ENCODE results near the gene PHETA1.
A peak's percentile ranks its signal among the peaks of the same experiment; 100 is the strongest.
"Not testable (repeated sequence)": the region's sequence is repeated elsewhere in the genome, so short reads cannot be mapped to it uniquely, and the experiment has no call there.

Gene PHETA1

DNA sequence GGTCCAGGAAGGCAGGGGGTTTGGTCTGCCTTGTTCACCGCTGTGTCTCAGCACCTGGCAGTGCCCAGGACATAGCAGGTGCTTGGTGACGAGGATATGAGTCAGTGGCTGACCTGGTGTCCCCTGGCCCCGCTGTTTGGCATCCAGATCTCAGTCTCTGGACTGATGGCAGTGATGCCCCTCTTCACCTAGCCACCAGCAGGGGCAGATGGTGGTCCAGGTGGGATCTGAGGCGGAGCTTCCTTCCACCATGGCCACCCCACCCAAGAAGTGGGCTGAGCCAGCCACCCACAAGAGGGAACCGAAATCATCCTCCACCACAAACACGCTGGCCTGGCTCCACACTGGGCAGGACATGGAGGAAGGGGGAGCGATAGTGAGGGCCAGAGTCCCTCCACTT is 20.7 kb upstream of the PHETA1 start:
- DNase-seq (ENCODE audit: insufficient read length) (no peak), FAIRE-seq (no peak)
- TF ChIP-seq TAF1 (IDR thresholded peaks at IDR 0.05; ENCODE audit: borderline replicate concordance, low read depth, low read length), result no peak
- TF ChIP-seq POLR2A (IDR thresholded peaks at IDR 0.05; ENCODE audit: low read depth, low read length), result no peak
- TF ChIP-seq POLR2AphosphoS5 (IDR thresholded peaks at IDR 0.05; ENCODE audit: low read depth, low read length), result no peak

DNA sequence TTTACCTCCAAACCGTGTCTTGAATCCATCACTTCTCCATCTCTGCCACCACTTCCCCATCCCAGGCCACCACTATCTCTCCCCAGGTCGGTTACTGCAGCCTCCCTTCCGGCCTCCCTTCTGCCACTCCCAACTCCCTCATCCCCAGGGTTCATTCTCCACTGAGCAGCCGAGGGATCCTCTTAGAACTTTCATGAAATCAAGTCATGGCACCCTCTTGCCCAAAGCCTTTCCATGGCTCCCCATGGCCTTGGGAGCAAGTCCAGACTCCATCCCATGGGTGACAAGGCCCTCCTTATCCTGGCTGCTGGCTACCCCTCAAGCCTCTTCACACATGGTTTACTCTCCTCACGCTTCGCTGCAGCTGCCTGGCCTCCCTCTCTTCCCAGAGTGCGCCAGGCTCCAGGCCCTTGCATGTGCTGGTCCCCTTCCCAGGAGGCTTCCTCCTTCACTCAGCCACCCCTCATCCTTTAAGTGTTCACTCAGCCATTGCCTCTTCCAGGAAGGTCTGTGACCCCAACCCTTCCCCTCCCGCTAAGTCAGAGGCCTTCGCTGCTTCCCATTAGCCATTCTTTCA is 18.9 kb upstream of the PHETA1 start:
- FAIRE-seq, result no peak
- no peak for DNase-seq (ENCODE audit: insufficient read length)
- TF ChIP-seq POLR2AphosphoS5 (IDR thresholded peaks at IDR 0.05; ENCODE audit: low read depth, low read length) (no peak), POLR2A (IDR thresholded peaks at IDR 0.05; ENCODE audit: low read depth, low read length) (no peak), TAF1 (IDR thresholded peaks at IDR 0.05; ENCODE audit: borderline replicate concordance, low read depth, low read length) (no peak)

DNA sequence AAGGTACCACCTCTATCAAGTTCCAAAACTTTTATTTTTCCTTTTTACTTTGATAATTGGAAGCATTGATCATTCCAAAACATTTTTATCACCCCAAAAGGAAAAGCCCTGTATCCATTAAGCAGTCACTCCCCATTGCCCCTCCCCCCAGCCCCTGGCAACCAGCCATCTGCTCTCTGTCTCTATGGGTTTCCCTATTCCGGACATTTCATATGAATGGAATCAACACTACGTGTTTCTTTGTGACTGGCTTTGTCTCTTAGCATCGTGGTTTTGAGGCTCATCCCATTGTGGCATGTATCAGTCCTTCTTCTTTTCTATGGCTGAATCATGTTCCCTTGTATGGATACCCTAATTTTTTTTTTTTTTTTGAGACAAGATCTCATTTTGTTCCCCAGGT is 18.0 kb upstream of the PHETA1 start:
- FAIRE-seq (peak; percentile 51), DNase-seq (ENCODE audit: insufficient read length) (no peak)
- no peak for TF ChIP-seq POLR2AphosphoS5 (IDR thresholded peaks at IDR 0.05; ENCODE audit: low read depth, low read length)
- no peak for TF ChIP-seq POLR2A (IDR thresholded peaks at IDR 0.05; ENCODE audit: low read depth, low read length)

DNA sequence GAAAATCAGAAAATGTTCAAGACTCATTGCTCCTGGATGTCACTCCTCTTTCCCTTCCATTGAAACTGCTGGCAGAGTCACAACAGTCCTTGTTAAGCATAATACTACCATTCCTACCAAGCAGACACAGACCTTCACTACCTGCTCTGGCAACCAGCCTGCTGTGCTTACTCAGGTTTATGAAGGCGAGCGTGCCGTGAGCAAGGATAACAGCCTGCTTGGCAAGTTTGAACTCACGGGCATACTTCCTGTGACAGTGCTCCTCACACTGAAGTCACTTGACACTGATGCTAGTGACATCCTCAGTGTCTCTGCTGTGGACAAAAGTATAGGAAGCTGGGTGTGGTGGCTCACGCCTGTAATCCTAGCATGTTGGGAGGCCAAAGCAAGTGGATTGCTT is 15.7 kb upstream of the PHETA1 start:
- no peak for TF ChIP-seq POLR2A (IDR thresholded peaks at IDR 0.05; ENCODE audit: low read depth, low read length)
- TF ChIP-seq POLR2AphosphoS5 (IDR thresholded peaks at IDR 0.05; ENCODE audit: low read depth, low read length), result no peak
- no peak for FAIRE-seq

DNA sequence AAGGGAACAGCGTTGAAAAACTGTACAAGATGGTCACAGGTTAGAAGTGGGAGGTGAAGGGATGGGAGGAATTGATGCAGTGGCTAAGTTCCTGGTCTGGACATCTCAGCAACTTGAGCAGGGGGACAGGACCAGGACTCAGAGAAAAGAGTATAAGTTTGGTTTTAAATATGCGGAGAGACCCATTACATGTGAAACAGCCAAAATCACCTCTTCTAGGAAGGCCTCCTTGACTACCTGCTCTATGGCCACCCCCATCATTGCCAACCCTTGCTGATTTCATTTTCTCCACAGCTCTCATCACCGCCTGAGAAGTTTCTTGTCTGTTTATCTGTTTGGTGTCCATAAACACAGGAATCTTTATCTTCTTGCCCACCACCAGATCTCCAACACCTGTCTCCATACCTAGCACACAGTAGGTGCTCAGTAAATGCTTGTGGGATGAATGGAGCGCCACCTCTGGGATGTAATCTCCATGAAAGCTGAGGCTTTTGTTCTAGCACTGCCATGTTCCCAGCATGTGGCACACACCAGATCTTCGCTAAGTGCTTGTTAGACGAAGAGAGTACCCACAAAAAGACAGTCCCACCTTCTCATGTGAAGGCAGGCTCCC is 11.2 kb upstream of the PHETA1 start:
- DNase-seq (ENCODE audit: insufficient read length) (no peak), FAIRE-seq (no peak)
- TF ChIP-seq POLR2A (IDR thresholded peaks at IDR 0.05; ENCODE audit: low read depth, low read length), result no peak
- no peak for TF ChIP-seq POLR2AphosphoS5 (IDR thresholded peaks at IDR 0.05; ENCODE audit: low read depth, low read length)
- TF ChIP-seq TAF1 (IDR thresholded peaks at IDR 0.05; ENCODE audit: borderline replicate concordance, low read depth, low read length), result no peak

More for the DNA sequence above, 15.7 kb upstream of the PHETA1 start:
- no peak for DNase-seq (ENCODE audit: insufficient read length)

DNA sequence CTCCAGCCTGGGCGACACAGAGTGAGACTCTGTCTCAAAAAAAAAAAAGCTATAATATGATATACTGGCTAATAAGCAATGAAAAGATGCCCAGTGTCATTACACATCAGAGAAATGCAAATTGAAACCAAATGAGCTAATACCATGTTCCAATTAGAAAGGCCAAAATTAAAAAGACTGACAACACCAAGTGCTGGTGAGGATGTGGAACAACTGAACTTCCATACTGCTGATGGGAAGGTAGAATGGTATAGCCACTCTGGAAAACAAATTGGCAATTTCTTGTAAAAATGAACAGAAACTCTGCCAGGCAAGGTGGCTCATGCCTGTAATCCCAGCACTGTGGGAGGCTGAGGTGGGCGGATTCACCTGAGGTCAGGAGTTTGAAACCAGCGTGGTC is 8.5 kb upstream of the PHETA1 start:
- DNase-seq (ENCODE audit: insufficient read length) (no peak), FAIRE-seq (no peak)
- TF ChIP-seq POLR2AphosphoS5 (IDR thresholded peaks at IDR 0.05; ENCODE audit: low read depth, low read length) (no peak), TAF1 (IDR thresholded peaks at IDR 0.05; ENCODE audit: borderline replicate concordance, low read depth, low read length) (no peak), POLR2A (IDR thresholded peaks at IDR 0.05; ENCODE audit: low read depth, low read length) (no peak)

DNA sequence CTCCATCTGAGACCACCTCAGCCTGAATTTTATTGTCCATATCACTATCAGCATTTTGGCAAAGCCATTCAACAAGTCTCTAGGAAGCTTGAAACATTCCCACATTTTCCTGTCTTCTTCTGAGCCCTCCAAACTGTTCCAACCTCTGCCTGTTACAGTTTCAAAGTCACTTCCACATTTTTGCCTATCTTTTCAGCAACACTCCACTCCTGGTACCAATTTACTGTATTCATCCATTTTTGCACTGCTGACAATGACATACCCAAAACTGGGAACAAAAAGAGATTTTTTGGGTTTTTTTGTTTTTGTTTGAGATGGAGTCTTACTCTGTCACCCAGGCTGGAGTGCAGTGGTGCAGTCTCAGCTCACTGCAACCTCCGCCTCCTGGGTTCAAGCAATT is 4.3 kb upstream of the PHETA1 start:
- DNase-seq (ENCODE audit: insufficient read length); FAIRE-seq: not testable (repeated sequence)

DNA sequence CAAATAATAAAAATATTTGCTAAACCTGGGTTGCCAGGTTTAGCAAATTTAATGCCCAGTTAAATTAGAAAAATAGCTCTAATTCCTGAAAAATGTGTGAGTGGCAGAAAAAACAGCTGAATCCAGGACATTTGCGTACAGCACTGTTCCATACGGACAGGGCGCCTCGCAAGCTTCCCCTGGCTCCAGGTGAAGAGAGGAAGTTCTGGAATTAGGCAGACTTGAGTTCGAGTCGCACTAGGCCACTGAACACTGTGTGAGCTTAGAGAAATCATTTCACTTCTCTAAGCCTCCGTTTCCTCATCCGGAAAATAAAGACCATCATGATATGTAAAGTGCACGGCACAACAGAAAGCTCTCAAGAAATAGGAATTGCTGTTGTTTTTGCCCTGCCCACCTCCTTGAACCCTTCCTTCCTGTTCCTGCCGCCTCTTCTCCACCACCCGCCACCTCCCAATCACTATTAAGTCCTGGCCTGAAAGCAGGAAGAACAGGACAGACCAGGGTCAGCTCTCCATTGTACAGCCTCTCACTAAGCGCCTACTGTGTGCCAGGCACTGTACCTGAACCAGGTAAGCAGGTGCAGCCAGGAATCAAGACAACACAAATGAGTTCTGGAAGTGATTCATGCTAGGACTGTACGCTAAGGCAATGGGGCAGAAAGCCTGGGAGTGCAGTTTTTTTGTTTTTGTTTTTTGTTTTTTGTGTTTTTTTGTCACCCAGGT is 763 bp upstream of the PHETA1 start:
- TF ChIP-seq POLR2A (IDR thresholded peaks at IDR 0.05; ENCODE audit: low read depth, low read length) (no peak), POLR2AphosphoS5 (IDR thresholded peaks at IDR 0.05; ENCODE audit: low read depth, low read length) (no peak), TAF1 (IDR thresholded peaks at IDR 0.05; ENCODE audit: borderline replicate concordance, low read depth, low read length) (no peak)
- DNase-seq (ENCODE audit: insufficient read length), result no peak
- no peak for FAIRE-seq

DNA sequence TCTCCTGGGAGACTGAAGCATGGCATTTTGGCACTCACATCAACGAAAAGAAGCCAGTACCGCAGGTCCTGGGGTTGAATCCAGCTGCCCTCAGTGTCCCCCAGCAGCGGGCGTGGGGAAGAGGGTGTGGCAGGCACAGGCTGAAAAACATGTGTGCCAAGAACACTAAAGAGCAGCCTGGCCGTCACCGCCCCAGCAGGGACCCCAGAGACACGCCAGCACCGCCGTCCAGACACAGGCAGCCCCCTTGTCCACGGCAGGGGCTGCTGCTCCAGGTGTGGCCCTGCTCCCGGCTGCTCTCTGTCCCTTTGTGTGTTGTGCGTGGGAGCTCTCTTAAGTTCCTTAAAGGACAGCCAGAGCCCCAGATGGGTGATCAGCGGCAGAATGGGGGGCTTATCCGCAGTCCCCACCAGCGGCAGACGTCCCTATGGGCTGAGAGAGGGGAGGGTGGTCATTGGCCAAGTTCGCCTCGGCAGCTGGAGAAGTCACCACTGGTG is 556 bp downstream of the PHETA1 start:
- no peak for FAIRE-seq
- TF ChIP-seq TAF1 (IDR thresholded peaks at IDR 0.05; ENCODE audit: borderline replicate concordance, low read depth, low read length) (no peak), POLR2AphosphoS5 (IDR thresholded peaks at IDR 0.05; ENCODE audit: low read depth, low read length) (no peak), POLR2A (IDR thresholded peaks at IDR 0.05; ENCODE audit: low read depth, low read length) (no peak)
- DNase-seq (ENCODE audit: insufficient read length), result no peak

DNA sequence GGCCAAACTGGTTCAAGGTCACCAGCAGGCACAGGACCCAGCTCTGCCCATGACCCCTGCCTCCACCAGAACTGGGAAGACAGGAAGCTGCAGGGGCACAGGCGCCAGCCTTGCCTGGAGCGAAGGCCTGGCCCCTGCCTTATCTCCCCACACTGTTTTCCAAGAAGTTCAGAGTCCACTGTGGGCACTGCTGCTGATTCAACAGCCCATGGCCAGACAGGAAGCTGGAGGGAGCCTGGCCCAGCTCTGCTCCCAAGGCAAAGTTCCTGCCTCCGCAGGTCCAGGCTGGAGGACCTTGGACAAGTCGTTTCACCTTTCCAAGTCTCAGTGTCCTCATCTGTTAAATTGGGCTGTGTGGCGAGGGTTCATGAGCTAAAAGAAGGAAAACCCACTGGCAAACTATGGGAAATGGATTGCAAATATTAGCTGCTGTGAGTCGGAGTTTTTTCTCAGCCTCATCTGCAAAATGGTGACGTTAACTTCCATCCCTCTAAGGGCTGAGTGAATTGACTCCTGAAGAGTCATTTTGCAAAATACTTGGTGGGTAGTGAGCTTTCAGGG is 1.2 kb downstream of the PHETA1 start:
- FAIRE-seq, result no peak
- TF ChIP-seq POLR2AphosphoS5 (IDR thresholded peaks at IDR 0.05; ENCODE audit: low read depth, low read length), result no peak
- TF ChIP-seq POLR2A (IDR thresholded peaks at IDR 0.05; ENCODE audit: low read depth, low read length), result no peak
- TF ChIP-seq TAF1 (IDR thresholded peaks at IDR 0.05; ENCODE audit: borderline replicate concordance, low read depth, low read length), result no peak
- no peak for DNase-seq (ENCODE audit: insufficient read length)

DNA sequence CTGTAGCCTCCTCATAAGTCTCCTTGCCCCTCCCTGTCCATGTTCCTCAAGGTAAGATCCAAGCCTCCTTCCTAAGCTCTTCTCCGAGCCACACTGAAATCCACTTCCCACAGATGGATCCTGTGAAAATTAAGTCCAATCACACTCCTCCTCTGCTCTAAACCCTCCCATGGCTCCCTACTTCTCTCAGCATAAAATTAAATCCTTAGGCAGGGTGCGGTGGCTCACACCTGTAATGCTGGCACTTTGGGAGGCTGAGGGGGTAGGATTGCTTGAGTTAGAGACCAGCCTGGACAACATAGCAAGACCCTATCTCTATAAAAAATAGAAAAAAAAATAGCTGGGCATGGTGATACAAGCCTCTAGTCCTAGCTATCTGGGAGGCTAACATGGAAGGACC is 2.3 kb downstream of the PHETA1 start:
- no peak for FAIRE-seq
- no peak for TF ChIP-seq POLR2A (IDR thresholded peaks at IDR 0.05; ENCODE audit: low read depth, low read length)
- no peak for TF ChIP-seq POLR2AphosphoS5 (IDR thresholded peaks at IDR 0.05; ENCODE audit: low read depth, low read length)
- no peak for TF ChIP-seq TAF1 (IDR thresholded peaks at IDR 0.05; ENCODE audit: borderline replicate concordance, low read depth, low read length)
- DNase-seq (ENCODE audit: insufficient read length), result no peak

DNA sequence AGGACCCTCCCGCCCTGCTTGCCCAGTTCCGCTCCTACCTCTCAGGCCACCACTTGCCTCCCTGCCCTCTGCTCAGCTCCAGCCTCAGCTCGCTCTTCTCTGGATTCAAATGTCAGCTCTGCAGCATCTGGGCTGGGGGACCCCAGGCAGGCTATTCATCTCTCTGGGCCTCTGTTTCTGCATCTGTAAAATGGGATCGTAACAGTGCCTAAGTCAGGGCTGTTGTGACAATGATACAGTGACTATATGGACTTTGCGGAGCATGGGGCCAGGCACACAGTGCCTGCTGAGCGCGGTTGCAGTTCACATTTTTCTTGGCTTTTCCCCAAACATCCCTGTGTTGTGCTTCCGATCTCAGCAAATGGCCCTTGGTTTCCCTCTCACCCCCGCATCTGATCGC is 2.8 kb downstream of the PHETA1 start:
- DNase-seq (ENCODE audit: insufficient read length) (no peak), FAIRE-seq (no peak)
- TF ChIP-seq POLR2AphosphoS5 (IDR thresholded peaks at IDR 0.05; ENCODE audit: low read depth, low read length), result no peak
- no peak for TF ChIP-seq POLR2A (IDR thresholded peaks at IDR 0.05; ENCODE audit: low read depth, low read length)
- no peak for TF ChIP-seq TAF1 (IDR thresholded peaks at IDR 0.05; ENCODE audit: borderline replicate concordance, low read depth, low read length)
